Eye (tissue), 1 donor: ENCODE measurements around the gene CPZ.

Experiments used
- DNase-seq: peaks from one replicate; pipeline ENCODE4 v3.0.0-alpha.2; 2015

The CPZ gene

GRCh38 chr4:8656711-8657380 lies 64.3 kb downstream of the CPZ start:
- no peak for DNase-seq

- no peak for DNase-seq
Measured at GRCh38 chr4:8657381-8658088, 65.0 kb downstream of the CPZ start.

- DNase-seq: no peak
Measured at GRCh38 chr4:8662776-8663175, 70.2 kb downstream of the CPZ start.

GRCh38 chr4:8664031-8664805 lies 71.7 kb downstream of the CPZ start:
- DNase-seq: no peak

GRCh38 chr4:8664976-8665375 lies 72.4 kb downstream of the CPZ start:
- DNase-seq: no peak

- no peak for DNase-seq
Measured at GRCh38 chr4:8665406-8666360, 73.1 kb downstream of the CPZ start.

GRCh38 chr4:8666581-8666980 lies 74.0 kb downstream of the CPZ start:
- no peak for DNase-seq
